HS-5 (cell line): ENCODE measurements around the gene JAM3.
"Not testable (repeated sequence)": the region's sequence is repeated elsewhere in the genome, so short reads cannot be mapped to it uniquely, and the experiment has no call there.

Source experiments
- DNase-seq: peaks from one replicate; pipeline ENCODE4 v3.0.0-alpha.2; 2012; ENCODE audit warnings: low read depth

JAM3 gene

GRCh38 chr11:134062265-134063123 lies 6.4 kb upstream of the JAM3 start:
- no peak for DNase-seq

DNA sequence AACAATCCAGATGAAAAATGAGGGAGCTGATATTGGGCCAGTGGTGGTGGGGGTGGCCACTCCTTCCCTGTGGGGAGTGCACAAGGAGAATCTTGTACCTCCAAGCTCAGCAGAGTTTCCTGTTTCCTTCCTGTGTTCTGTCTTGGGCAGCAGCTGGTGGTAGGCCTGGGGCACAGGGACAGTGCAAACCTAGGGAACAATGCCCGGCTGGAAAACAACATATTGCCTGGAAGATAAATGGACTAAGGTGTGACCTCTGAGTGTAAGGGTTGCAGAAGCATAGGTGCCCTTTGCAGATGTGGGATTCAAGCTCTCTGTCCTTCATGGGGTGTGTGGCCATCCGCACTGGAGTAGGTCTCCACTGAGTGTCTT lies 5.8 kb upstream of the JAM3 start:
- DNase-seq, result no peak

GRCh38 chr11:134063991-134064747 lies 4.7 kb upstream of the JAM3 start:
- DNase-seq, result no peak

GRCh38 chr11:134065381-134065780 lies 3.5 kb upstream of the JAM3 start:
- DNase-seq, result no peak

DNA sequence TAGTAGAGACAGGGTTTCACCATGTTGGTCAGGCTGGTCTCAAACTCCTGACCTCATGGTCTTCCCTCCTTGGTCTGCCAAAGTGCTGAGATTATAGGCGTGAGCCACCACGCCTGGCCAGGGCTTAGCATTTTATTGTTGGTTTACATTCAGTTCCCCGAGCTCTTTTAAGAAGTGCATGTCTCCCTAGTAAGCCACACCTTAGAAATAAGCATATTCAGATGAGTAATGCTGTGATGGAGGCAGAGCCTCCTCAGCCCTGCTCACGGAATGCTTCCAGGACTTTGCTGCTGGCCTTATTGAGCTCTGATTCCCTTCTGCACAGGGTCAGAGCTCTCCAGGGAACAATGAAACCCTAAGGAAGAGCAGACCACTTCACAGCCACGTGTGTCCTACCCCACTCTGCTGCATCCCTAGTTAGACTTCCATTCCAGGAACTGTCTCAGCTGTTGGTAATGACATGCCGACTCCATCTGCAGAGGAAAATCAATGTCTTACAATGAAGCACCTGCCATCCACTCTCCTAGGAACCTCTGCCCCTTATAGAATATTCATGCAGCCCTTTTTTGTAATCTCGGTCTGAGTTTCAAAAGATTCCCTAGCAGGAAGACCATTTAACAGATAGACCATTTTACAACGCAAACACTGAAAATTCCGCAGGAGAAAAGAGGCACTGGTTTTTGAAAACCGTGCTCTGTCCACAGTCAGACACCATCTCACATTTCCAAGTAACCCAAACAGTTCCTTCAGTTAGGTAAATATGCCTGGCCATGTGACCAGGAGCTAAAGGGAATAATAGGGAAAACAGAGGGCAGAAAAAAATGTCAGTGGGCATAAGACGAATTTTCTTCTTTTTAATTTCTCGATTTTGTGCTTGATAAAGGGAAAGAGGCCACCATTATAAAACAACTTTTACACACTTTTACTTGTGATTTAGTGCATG lies 1.7 kb upstream of the JAM3 start:
- DNase-seq, result no peak

GRCh38 chr11:134069426-134070341 lies 812 bp downstream of the JAM3 start:
- DNase-seq, result no peak

GRCh38 chr11:134070342-134070845 lies 1.5 kb downstream of the JAM3 start:
- no peak for DNase-seq

DNA sequence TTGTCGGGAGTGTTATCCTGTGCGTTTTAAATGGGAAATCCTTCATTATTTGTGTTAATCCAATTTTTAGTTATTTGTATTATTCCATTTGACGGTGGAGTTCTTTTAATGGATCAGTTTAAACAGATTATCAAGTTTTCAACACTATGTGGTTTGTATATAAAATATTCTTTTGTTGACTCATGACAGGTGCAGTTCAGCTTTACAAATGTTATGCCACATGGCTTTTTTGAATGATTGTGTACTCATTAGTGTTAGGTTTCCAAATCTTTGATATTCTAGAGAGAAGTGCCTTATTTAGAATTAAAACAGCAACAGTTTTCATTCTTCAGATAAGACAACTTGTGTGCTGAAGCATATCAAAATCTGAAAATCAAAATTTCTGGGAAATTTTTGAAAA lies 2.4 kb downstream of the JAM3 start:
- DNase-seq, result no peak

GRCh38 chr11:134071766-134072402 lies 3.0 kb downstream of the JAM3 start:
- no peak for DNase-seq

DNA sequence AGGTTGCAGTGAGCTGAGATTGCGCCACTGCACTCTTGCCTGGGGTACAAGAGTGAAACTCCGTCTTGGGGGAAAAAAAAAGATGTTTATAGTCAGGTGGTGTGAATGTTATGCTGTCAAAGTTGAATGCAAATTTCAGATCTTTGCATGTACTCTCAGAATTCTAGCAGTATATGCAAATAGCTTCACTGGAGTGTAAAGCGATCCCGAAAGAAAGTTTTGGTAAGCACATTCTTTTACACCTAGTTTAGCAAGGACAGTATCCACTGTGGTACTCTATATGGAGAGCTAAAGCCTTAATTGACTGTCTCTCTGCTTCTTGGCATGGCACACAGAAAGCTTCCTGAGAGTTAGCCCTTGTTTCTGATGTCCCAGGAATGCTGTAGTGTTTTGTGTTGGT lies 4.0 kb downstream of the JAM3 start:
- DNase-seq, result no peak

- no peak for DNase-seq
These were observed 5.5 kb downstream of the JAM3 start for GRCh38 chr11:134074346-134074745.

DNA sequence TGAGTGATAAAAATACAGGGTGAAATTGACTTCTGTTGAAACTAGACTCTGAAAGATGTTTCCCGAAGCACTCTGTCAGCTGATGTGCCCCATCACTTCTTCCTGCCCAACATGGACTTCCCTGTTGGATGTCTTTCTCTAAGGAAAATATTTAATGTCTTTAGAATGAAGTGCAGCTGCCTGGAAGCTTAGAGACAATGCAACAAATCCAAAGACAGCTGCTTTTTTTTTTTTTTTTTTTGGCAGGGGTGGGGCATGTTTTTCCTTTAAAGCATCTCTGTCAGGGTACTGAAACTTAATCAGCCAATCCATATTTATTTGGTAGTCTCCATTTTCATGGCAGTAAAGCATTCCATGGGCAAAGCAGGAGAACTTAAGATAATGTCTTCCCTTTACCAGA lies 5.9 kb downstream of the JAM3 start:
- no peak for DNase-seq

- no peak for DNase-seq
These were observed 10.4 kb downstream of the JAM3 start for GRCh38 chr11:134079317-134079716.

DNA sequence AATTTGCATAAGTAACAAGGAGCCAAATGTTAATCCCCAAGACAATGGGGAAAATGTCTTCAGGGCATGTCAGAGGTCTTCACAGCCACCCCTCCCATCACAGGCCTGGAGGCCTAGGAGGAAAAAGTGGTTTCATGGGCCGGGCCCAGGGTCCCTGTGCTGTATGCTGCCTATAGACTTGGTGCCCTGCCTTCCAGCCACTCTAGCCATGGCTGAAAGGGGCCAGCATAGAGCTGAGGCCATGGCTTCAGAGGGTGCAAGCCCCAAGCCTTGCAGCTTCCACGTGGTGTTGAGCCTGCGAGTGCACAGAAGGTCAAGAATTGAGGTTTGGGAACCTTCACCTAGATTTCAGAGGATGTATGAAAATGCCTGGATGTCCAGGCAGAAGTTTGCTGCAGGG lies 12.4 kb downstream of the JAM3 start:
- DNase-seq, result not testable (repeated sequence)

DNA sequence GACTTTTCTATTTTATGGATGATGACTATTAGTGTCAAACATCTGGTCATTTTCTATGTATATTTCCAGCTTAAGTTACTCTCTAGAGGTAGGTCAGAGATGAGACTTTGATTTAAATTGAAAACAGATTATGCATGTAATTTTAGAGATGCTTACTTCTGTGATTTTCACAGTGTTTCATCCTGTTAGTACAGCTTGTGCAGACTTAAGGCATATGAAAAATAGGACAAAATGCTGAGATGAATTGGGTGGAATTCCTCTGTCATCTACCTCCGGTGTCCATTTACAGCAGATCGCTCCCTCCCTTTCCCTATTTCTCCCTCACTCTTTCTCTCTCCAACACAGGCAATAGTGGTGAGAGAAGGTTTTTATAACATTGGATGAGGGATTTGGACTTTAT lies 14.1 kb downstream of the JAM3 start:
- DNase-seq, result no peak

GRCh38 chr11:134086376-134086775 lies 17.5 kb downstream of the JAM3 start:
- no peak for DNase-seq

- DNase-seq, result not testable (repeated sequence)
These were observed 23.1 kb downstream of the JAM3 start for GRCh38 chr11:134092006-134092405.

- no peak for DNase-seq
These were observed 28.3 kb downstream of the JAM3 start for GRCh38 chr11:134097166-134097565.

- no peak for DNase-seq
These were observed 29.8 kb downstream of the JAM3 start for GRCh38 chr11:134098566-134099184.

DNA sequence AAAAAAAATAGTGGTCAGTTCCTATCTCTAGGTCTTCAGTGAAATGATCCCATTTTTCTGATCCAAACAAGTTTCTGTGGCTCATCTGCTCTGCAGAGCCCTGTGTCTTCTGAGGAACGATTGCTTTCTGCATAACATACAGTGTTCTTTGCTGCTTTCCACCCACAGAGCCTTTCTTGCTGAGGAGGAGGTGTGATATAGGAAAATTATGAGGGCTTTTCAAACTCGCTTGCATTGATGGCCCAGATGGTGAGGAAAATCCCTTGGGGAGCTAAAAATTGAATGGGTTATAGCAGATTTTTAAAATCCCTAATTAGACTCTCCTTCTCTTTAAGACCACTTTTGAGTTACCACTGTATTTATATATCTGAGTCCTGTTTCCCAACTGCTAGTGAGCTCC lies 31.3 kb downstream of the JAM3 start:
- DNase-seq, result no peak
